ENCODE results near the gene SEPTIN2. TPM values are rescaled to one million over a fixed set of nuclear protein-coding genes. Genes with fewer than 3 reads are reported as not detected.

The SEPTIN2 gene
- total and polyA plus RNA-seq, 2 donors (not counting 3 experiments of a cell fraction or from before 2014, with no cell fraction given) = 427 to 512 TPM

- H3K4me1 ChIP-seq (ENCODE audit: control insufficient read depth, extremely low read depth, insufficient read depth, low read length) = no peaks in the 10 kb centered on the region
These were observed 35.4 kb upstream of the SEPTIN2 start for GRCh38 chr2:241280291-241280690.

More at GRCh38 chr2:241280291-241280690, 35.4 kb upstream of the SEPTIN2 start:
- dilution Hi-C loops (cut with MboI; ENCODE audit: extremely low pct_ligation_motif_present, low sequenced_read_pairs) = no loop called here
- intact Hi-C loops (cut with micrococcal nuclease) = no loop called here
- no peaks in the 10 kb centered on the region for H3K9me1 ChIP-seq (replicated peaks; ENCODE audit: control insufficient read depth, extremely low read depth, insufficient read depth, low read length)
- peaks cover 61% of the 10 kb centered on the region for H3K79me2 ChIP-seq (ENCODE audit: control insufficient read depth, insufficient read depth, low read length)
- H2AFZ ChIP-seq (ENCODE audit: low read depth, low read length) = no peak overlapping the region
- H3K4me2 ChIP-seq (ENCODE audit: insufficient read depth, low read length) = no peak overlapping the region
- FAIRE-seq (no peak), DNase-seq (ENCODE audit: low read depth, low spot score) (no peak)
- H3K4me3 ChIP-seq (replicated peaks in 1 of 3; ENCODE audit: insufficient read depth in 1 of 3, low read depth in 1 of 3, low read length in 3 of 3) = no peak overlapping the region
- ChIA-PET CTCF (interaction anchor here (0.6 to 1.5 kb wide), 2 partner anchors 10 to 13 kb away, joined by 3 to 4 read pairs; no protein-coding TSS in a partner anchor), POLR2A (no interaction called here)
- no TSS peak for BruUV-seq (replicated peaks)
- H3K27me3 ChIP-seq (ENCODE audit: control insufficient read depth in 2 of 2, insufficient read depth in 2 of 2, low read length in 2 of 2) = no peaks in the 10 kb centered on the region
- no peak overlapping the region for H3K27ac ChIP-seq (ENCODE audit: insufficient read depth, low read depth, low read length)
- H3K36me3 ChIP-seq (ENCODE audit: control insufficient read depth in 2 of 2, extremely low read depth in 1 of 2, insufficient read depth in 2 of 2, low read length in 2 of 2) = no peaks in the 10 kb centered on the region
- no peaks in the 10 kb centered on the region for H3K9me3 ChIP-seq (replicated peaks; ENCODE audit: control insufficient read depth, insufficient read depth, low read length)
- H3K9ac ChIP-seq (replicated peaks; ENCODE audit: extremely low read depth, insufficient read depth, low read length) = no peak overlapping the region
- TF ChIP-seq FOS (IDR thresholded peaks at IDR 0.05; ENCODE audit: borderline replicate concordance, insufficient read depth, low read length) (no peak), POLR2AphosphoS5 (IDR thresholded peaks at IDR 0.05; ENCODE audit: insufficient read depth, low read depth, low read length) (no peak), MYC (IDR thresholded peaks at IDR 0.05; ENCODE audit: low read depth, low read length) (no peak), POLR2A (IDR thresholded peaks at IDR 0.05; ENCODE audit: low read depth, low read length) (no peak), GATA2 (IDR thresholded peaks at IDR 0.05; ENCODE audit: insufficient read depth, insufficient read length, low read depth, low read length) (no peak), JUN (IDR thresholded peaks at IDR 0.05; ENCODE audit: borderline replicate concordance, insufficient read depth, insufficient read length, low read depth) (no peak), EZH2 (IDR thresholded peaks at IDR 0.05; ENCODE audit: borderline replicate concordance, low read depth, low read length, severe bottlenecking) (no peak)
- TF ChIP-seq, protein P1, sequence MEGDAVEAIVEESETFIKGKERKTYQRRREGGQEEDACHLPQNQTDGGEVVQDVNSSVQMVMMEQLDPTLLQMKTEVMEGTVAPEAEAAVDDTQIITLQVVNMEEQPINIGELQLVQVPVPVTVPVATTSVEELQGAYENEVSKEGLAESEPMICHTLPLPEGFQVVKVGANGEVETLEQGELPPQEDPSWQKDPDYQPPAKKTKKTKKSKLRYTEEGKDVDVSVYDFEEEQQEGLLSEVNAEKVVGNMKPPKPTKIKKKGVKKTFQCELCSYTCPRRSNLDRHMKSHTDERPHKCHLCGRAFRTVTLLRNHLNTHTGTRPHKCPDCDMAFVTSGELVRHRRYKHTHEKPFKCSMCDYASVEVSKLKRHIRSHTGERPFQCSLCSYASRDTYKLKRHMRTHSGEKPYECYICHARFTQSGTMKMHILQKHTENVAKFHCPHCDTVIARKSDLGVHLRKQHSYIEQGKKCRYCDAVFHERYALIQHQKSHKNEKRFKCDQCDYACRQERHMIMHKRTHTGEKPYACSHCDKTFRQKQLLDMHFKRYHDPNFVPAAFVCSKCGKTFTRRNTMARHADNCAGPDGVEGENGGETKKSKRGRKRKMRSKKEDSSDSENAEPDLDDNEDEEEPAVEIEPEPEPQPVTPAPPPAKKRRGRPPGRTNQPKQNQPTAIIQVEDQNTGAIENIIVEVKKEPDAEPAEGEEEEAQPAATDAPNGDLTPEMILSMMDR (IDR thresholded peaks at IDR 0.05; ENCODE audit: extremely low read depth in 1 of 2, insufficient read depth in 1 of 2, low read depth in 1 of 2, low read length in 2 of 2) = no peak
- TF ChIP-seq, protein P2, sequence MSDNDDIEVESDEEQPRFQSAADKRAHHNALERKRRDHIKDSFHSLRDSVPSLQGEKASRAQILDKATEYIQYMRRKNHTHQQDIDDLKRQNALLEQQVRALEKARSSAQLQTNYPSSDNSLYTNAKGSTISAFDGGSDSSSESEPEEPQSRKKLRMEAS (IDR thresholded peaks at IDR 0.05; ENCODE audit: insufficient read depth, insufficient read length) = no peak
- H4K20me1 ChIP-seq (replicated peaks; ENCODE audit: control insufficient read depth, extremely low read depth, insufficient read depth, low read length) = no peaks in the 10 kb centered on the region
